HepG2 (cell line): ENCODE data around the gene BRMS1. TPM values are rescaled to one million over a fixed set of nuclear protein-coding genes. Genes with fewer than 3 reads are reported as not detected.
A peak's percentile ranks its signal among the peaks of the same experiment; 100 is the strongest.

Source experiments
- CAMTA2 ChIP-seq: sonication (generic); formaldehyde crosslinking; IDR thresholded peaks from 2 replicates; pipeline ENCODE4 v1.4.0; 2020; ENCODE audit warnings: mild to moderate bottlenecking, missing genetic modification reagents, borderline replicate concordance
- CENPX ChIP-seq: sonication (generic); formaldehyde crosslinking; IDR thresholded peaks from 2 replicates; pipeline ENCODE4 v1.9.0; 2021; ENCODE audit warnings: mild to moderate bottlenecking, missing genetic modification reagents, moderate library complexity
- DR1 ChIP-seq: sonication (generic); formaldehyde crosslinking; IDR thresholded peaks from 2 replicates; pipeline ENCODE4 v1.8.0; 2021; ENCODE audit warnings: mild to moderate bottlenecking, missing genetic modification reagents, inconsistent platforms
- ERF ChIP-seq: IDR thresholded peaks from 2 replicates; pipeline ENCODE4 v1.6.1; 2018; ENCODE audit warnings: missing biosample characterization, missing genetic modification reagents
- FOXC1 ChIP-seq: sonication (generic); formaldehyde crosslinking; IDR thresholded peaks from 2 replicates; pipeline ENCODE4 v1.8.0; 2022; ENCODE audit warnings: mild to moderate bottlenecking, missing genetic modification reagents, borderline replicate concordance
- HNF4A ChIP-seq: sonication (generic); formaldehyde crosslinking; IDR thresholded peaks from 2 replicates; pipeline ENCODE4 v1.4.0; 2020; ENCODE audit warnings: missing genetic modification reagents
- MATR3 ChIP-seq: sonication (generic); formaldehyde crosslinking; IDR thresholded peaks from 2 replicates; pipeline ENCODE4 v1.4.0; 2020; ENCODE audit warnings: missing genetic modification reagents
- MAZ ChIP-seq, 2 experiments: sonication (generic) in 1 of 2; formaldehyde crosslinking in 1 of 2; IDR thresholded peaks; 2 replicates each; pipeline versions ENCODE4 v1.5.0 to v1.6.1; 2012 to 2020; ENCODE audit warnings: low read depth in 2 of 2, mild to moderate bottlenecking in 2 of 2, borderline replicate concordance in 1 of 2, improper control_type of control experiment in 1 of 2, low read length in 1 of 2, missing genetic modification reagents in 1 of 2, moderate library complexity in 1 of 2
- MYNN ChIP-seq: sonication (generic); formaldehyde crosslinking; IDR thresholded peaks from 2 replicates; pipeline ENCODE4 v1.4.0; 2020; ENCODE audit warnings: mild to moderate bottlenecking, low read depth, missing genetic modification reagents
- NR2C2 ChIP-seq: sonication (generic); formaldehyde crosslinking; IDR thresholded peaks from 2 replicates; pipeline ENCODE4 v1.4.0; 2020; ENCODE audit warnings: missing genetic modification reagents, mild to moderate bottlenecking, moderate library complexity, borderline replicate concordance
- NR2F1 ChIP-seq, 2 experiments: fragments of 450-650 bp in 1 of 2; formaldehyde crosslinking in 1 of 2; IDR thresholded peaks; 2 replicates each; pipeline versions ENCODE4 v1.5.0 to v1.6.1; 2016 to 2020; ENCODE audit warnings: mild to moderate bottlenecking in 1 of 2, missing compliant biosample characterization in 1 of 2, missing genetic modification reagents in 1 of 2, moderate library complexity in 1 of 2
- NR3C1 ChIP-seq: sonication (generic); formaldehyde crosslinking; IDR thresholded peaks from 2 replicates; pipeline ENCODE4 v1.4.0; 2020; ENCODE audit warnings: missing genetic modification reagents
- NRL ChIP-seq: sonication (generic); formaldehyde crosslinking; IDR thresholded peaks from 2 replicates; pipeline ENCODE4 v1.5.0; 2020; ENCODE audit warnings: missing genetic modification reagents, mild to moderate bottlenecking, moderate library complexity, borderline replicate concordance
- PAWR ChIP-seq: sonication (generic); formaldehyde crosslinking; IDR thresholded peaks from 2 replicates; pipeline ENCODE4 v1.4.0; 2020; ENCODE audit warnings: missing genetic modification reagents, mild to moderate bottlenecking, borderline replicate concordance
- PHB2 ChIP-seq: fragments of 450-650 bp; IDR thresholded peaks from 2 replicates; pipeline ENCODE4 v1.6.1; 2018; ENCODE audit not compliant: partially characterized antibody
- ZBTB39 ChIP-seq: sonication (generic); formaldehyde crosslinking; IDR thresholded peaks from 2 replicates; pipeline ENCODE4 v1.5.0; 2020; ENCODE audit warnings: missing genetic modification reagents
- ZFP36L1 ChIP-seq: sonication (generic); formaldehyde crosslinking; IDR thresholded peaks from 2 replicates; pipeline ENCODE4 v1.8.0; 2022; ENCODE audit warnings: mild to moderate bottlenecking, missing genetic modification reagents, moderate library complexity
- ZNF280B ChIP-seq: sonication (generic); formaldehyde crosslinking; IDR thresholded peaks from 2 replicates; pipeline ENCODE4 v1.5.0; 2020; ENCODE audit warnings: missing genetic modification reagents, mild to moderate bottlenecking, borderline replicate concordance
- ZNF333 ChIP-seq: sonication (generic); formaldehyde crosslinking; IDR thresholded peaks from 2 replicates; pipeline ENCODE4 v1.4.0; 2020; ENCODE audit warnings: mild to moderate bottlenecking, missing genetic modification reagents, borderline replicate concordance
- ZNF484 ChIP-seq: sonication (generic); formaldehyde crosslinking; IDR thresholded peaks from 2 replicates; pipeline ENCODE4 v1.5.1; 2020; ENCODE audit warnings: mild to moderate bottlenecking, low read depth, missing genetic modification reagents, borderline replicate concordance
- ZNF501 ChIP-seq: sonication (generic); formaldehyde crosslinking; IDR thresholded peaks from 2 replicates; pipeline ENCODE4 v1.5.1; 2020; ENCODE audit warnings: mild to moderate bottlenecking, moderate library complexity, missing genetic modification reagents
- ZNF777 ChIP-seq: sonication (generic); formaldehyde crosslinking; IDR thresholded peaks from 2 replicates; pipeline ENCODE4 v1.4.0; 2020; ENCODE audit warnings: missing genetic modification reagents
- ZUFSP ChIP-seq: sonication (generic); formaldehyde crosslinking; IDR thresholded peaks from 2 replicates; pipeline ENCODE4 v1.9.0; 2021; ENCODE audit warnings: missing genetic modification reagents, mild to moderate bottlenecking, borderline replicate concordance
- ZZZ3 ChIP-seq: sonication (generic); formaldehyde crosslinking; IDR thresholded peaks from 2 replicates; pipeline ENCODE4 v1.4.0; 2020; ENCODE audit warnings: missing genetic modification reagents, mild to moderate bottlenecking, borderline replicate concordance
- polyA plus RNA-seq, 8 experiments: library from polyadenylated mRNA; depleted of rRNA in 3 of 8; stranded (reverse) in 7 of 8; unstranded in 1 of 8; fragments of >200 nt; fragmentation: Illumina TruSeq in 4 of 8; extraction: Trizol in 4 of 8; gene quantifications; 2 replicates each; pipeline versions ENCODE4 v1.2.1 to v1.2.3, GENCODE V29; 2011 to 2016; ENCODE audit warnings: low read depth in 4 of 8, missing spikeins in 1 of 8, mixed read lengths in 1 of 8; ENCODE audit not compliant: insufficient read depth in 1 of 8
- total RNA-seq, 5 experiments: library from RNA; depleted of rRNA; stranded (reverse); fragments of >200 nt; fragmentation: Illumina TruSeq; extraction: Trizol; gene quantifications; 2 replicates each; pipeline ENCODE4 v1.2.3, GENCODE V29; 2016; ENCODE audit warnings: low read depth in 1 of 5

BRMS1 gene
- total and polyA plus RNA-seq, 2 of the 13 experiments (the other 11 are each of a cell fraction or from before 2014, with no cell fraction given): 15.8 to 55.7 TPM

GRCh38 chr11:66287889-66288670, 56.8 kb downstream of the BRMS1 start (continued):
- TF ChIP-seq MAZ (IDR thresholded peaks at IDR 0.05; ENCODE audit: borderline replicate concordance, low read depth, low read length): no peak
- no peak for TF ChIP-seq MAZ (CRISPR knock-in tag; IDR thresholded peaks at IDR 0.05; ENCODE audit: low read depth)
- TF ChIP-seq ZFP36L1 (CRISPR knock-in tag): no peak
- 0 out of 2 replicates have a peak, but pooled peaks have one; percentile 8 for TF ChIP-seq NR2C2 (CRISPR knock-in tag)
- TF ChIP-seq DR1 (CRISPR knock-in tag): no peak
- no peak for TF ChIP-seq MATR3 (CRISPR knock-in tag)
- TF ChIP-seq ZZZ3 (CRISPR knock-in tag): no peak
- TF ChIP-seq PAWR (CRISPR knock-in tag): no peak
- TF ChIP-seq ZNF484: no peak
- no peak for TF ChIP-seq NR2F1 (CRISPR knock-in tag; IDR thresholded peaks at IDR 0.05)
- TF ChIP-seq ZNF777 (CRISPR knock-in tag): no peak
- TF ChIP-seq CENPX (CRISPR knock-in tag): no peak
- TF ChIP-seq ZBTB39: no peak
- 0 out of 2 replicates have a peak, but pooled peaks have one; percentile 40 for TF ChIP-seq MYNN
- TF ChIP-seq ERF (CRISPR knock-in tag): no peak
- TF ChIP-seq ZNF280B (CRISPR knock-in tag): peak; percentile 32; the same call in 1 of the 2 replicates
- peak; percentile 39; the same call in 1 of the 2 replicates for TF ChIP-seq ZNF333
- peak; percentile 51; the same call in 1 of the 2 replicates for TF ChIP-seq NRL
- peak; percentile 46; the same call in 1 of the 2 replicates for TF ChIP-seq ZNF501 (CRISPR knock-in tag)
- TF ChIP-seq FOXC1 (CRISPR knock-in tag): 0 out of 2 replicates have a peak, but pooled peaks have one; percentile 16
- no peak for TF ChIP-seq NR3C1 (CRISPR knock-in tag)
- no peak for TF ChIP-seq PHB2
- TF ChIP-seq HNF4A (CRISPR knock-in tag): peak; percentile 55; the same call in 1 of the 2 replicates
- TF ChIP-seq CAMTA2 (CRISPR knock-in tag): 0 out of 2 replicates have a peak, but pooled peaks have one; percentile 35
- no peak for TF ChIP-seq ZUFSP
